HT-29 (cell line): ENCODE measurements around the gene SFT2D3. TPM values are rescaled to one million over a fixed set of nuclear protein-coding genes. Genes with fewer than 3 reads are reported as not detected.

Experiments
- DNase-seq: peaks from one replicate; pipeline ENCODE4 v3.0.0-alpha.2; 2015; ENCODE audit warnings: low spot score
- total RNA-seq: library from RNA; depleted of rRNA; stranded (reverse); fragments of >200 nt; shearing (Covaris generic); gene quantifications from 2 replicates; pipeline ENCODE4 v1.2.3, GENCODE V29; 2014

Gene SFT2D3
- total RNA-seq, 1 experiment from 2014 or later: 11.1 TPM

GRCh38 chr2:127706215-127706990, 5.1 kb downstream of the SFT2D3 start:
- DNase-seq: no peak

GRCh38 chr2:127707890-127708648, 6.8 kb downstream of the SFT2D3 start:
- DNase-seq: no peak

GRCh38 chr2:127709336-127709735, 8.0 kb downstream of the SFT2D3 start:
- no peak for DNase-seq

GRCh38 chr2:127712999-127713398, 11.7 kb downstream of the SFT2D3 start:
- DNase-seq: no peak

- DNase-seq: no peak
Measured at GRCh38 chr2:127713562-127713961, 12.3 kb downstream of the SFT2D3 start.

- no peak for DNase-seq
Measured at GRCh38 chr2:127715778-127716449, 14.6 kb downstream of the SFT2D3 start.

- no peak for DNase-seq
Measured at GRCh38 chr2:127718271-127718670, 17.0 kb downstream of the SFT2D3 start.

- DNase-seq: no peak
Measured at GRCh38 chr2:127719301-127720218, 18.3 kb downstream of the SFT2D3 start.

- no peak for DNase-seq
Measured at GRCh38 chr2:127721311-127721977, 20.1 kb downstream of the SFT2D3 start.

- no peak for DNase-seq
Measured at GRCh38 chr2:127721978-127722355, 20.7 kb downstream of the SFT2D3 start.

GRCh38 chr2:127722807-127723206, 21.5 kb downstream of the SFT2D3 start:
- DNase-seq: no peak

- no peak for DNase-seq
Measured at GRCh38 chr2:127726158-127726880, 25.0 kb downstream of the SFT2D3 start.

- DNase-seq: no peak
Measured at GRCh38 chr2:127733113-127733815, 32.0 kb downstream of the SFT2D3 start.

GRCh38 chr2:127733816-127734537, 32.7 kb downstream of the SFT2D3 start:
- DNase-seq: no peak

- DNase-seq: no peak
Measured at GRCh38 chr2:127735044-127735443, 33.7 kb downstream of the SFT2D3 start.

- DNase-seq: peak; percentile 33
Measured at GRCh38 chr2:127735537-127736399, 34.5 kb downstream of the SFT2D3 start.

- no peak for DNase-seq
Measured at GRCh38 chr2:127737892-127738291, 36.6 kb downstream of the SFT2D3 start.

- no peak for DNase-seq
Measured at GRCh38 chr2:127739800-127740199, 38.5 kb downstream of the SFT2D3 start.
